Urinary bladder (tissue), 4 donors: Measurements from ENCODE around the gene NTNG2. TPM values are rescaled to one million over a fixed set of nuclear protein-coding genes. Genes with fewer than 3 reads are reported as not detected.
"Not testable (repeated sequence)": the region's sequence is repeated elsewhere in the genome, so short reads cannot be mapped to it uniquely, and the experiment has no call there.

Source experiments
- DNase-seq: peaks from one replicate; pipeline ENCODE4 v3.0.0-alpha.2; 2015; ENCODE audit errors: extremely low spot score
- H3K27ac ChIP-seq: one replicate; pipeline ENCODE4 v1.5.1; 2013; ENCODE audit warnings: low read depth, mild to moderate bottlenecking, moderate library complexity
- H3K36me3 ChIP-seq: one replicate; pipeline ENCODE4 v1.6.1; 2013; ENCODE audit warnings: mild to moderate bottlenecking, moderate library complexity; ENCODE audit not compliant: insufficient read depth
- H3K4me1 ChIP-seq: one replicate; pipeline ENCODE4 v1.6.1; 2013; ENCODE audit warnings: mild to moderate bottlenecking, moderate library complexity; ENCODE audit not compliant: insufficient read depth
- H3K4me3 ChIP-seq: one replicate; pipeline ENCODE4 v1.5.1; 2013; ENCODE audit warnings: low read depth, low read length
- WGBS: extraction: QIAGEN DNeasy Blood & Tissue Kit; methylation state at CpG from one replicate; pipeline ENCODE4 v1.1.7; 2013; 5-methylcytosine and 5-hydroxymethylcytosine counted together
- polyA plus RNA-seq: library from polyadenylated mRNA; stranded (reverse); fragments of 200-250 nt; gene quantifications from one replicate; pipeline ENCODE4 v1.2.3, GENCODE V29; 2013
- total RNA-seq: library from RNA; depleted of rRNA; stranded (reverse); fragments of >200 nt; gene quantifications from one replicate; pipeline ENCODE4 v1.2.3, GENCODE V29; 2014
- donor health status: healthy with polysubstance abuse.
- donor health status: healthy.

NTNG2 gene
- total and polyA plus RNA-seq, 2 donors = 2.3 to 2.8 TPM

GRCh38 chr9:132268725-132269352 is 107.0 kb downstream of the NTNG2 start:
- Histone ChIP-seq H3K4me3 (no peak overlapping the region), H3K4me1 (no peaks in the 10 kb centered on the region), H3K27ac (no peak overlapping the region), H3K36me3 (peaks cover 3% of the 10 kb centered on the region)
- no peak for DNase-seq
- 49% methylated on average over 10 of the region's 10 CpGs for WGBS

DNA sequence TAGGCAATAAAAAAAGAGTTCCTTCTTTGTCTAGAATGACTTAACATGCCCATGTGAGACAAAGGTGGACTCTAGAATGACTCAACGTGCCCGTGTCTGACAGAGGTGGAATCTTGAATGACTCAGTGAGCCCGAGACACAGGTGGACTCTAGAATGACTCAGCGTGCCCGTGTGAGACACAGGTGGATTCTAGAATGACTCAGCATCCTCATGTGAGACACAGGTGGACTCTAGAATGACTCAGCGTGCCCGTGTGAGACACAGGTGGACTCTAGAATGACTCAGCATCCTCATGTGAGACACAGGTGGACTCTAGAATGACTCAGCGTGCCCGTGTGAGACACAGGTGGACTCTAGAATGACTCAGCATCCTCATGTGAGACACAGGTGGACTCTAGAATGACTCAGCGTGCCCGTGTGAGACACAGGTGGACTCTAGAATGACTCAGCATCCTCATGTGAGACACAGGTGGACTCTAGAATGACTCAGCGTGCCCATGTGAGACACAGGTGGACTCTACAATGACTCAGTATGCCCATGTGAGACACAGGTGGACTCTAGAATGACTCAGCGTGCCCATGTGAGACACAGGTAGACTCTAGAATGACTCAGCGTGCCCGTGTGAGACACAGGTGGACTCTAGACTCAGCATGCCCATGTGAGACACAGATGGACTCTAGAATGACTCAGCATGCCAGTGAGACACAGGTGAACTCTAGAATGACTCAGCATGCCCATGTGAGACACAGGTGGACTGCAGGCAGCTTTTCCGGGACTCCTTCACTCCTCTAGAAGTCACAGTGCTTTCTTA is 108.1 kb downstream of the NTNG2 start:
- H3K27ac ChIP-seq = not testable (repeated sequence)

GRCh38 chr9:132274861-132275260 is 113.0 kb downstream of the NTNG2 start:
- peaks cover 7% of the 10 kb centered on the region for H3K36me3 ChIP-seq

More for the DNA sequence above, 108.1 kb downstream of the NTNG2 start:
- H3K36me3 ChIP-seq, H3K4me1 ChIP-seq, DNase-seq, H3K4me3 ChIP-seq: not testable (repeated sequence)
- WGBS = 87% methylated on average over 11 of the region's 16 CpGs

DNA sequence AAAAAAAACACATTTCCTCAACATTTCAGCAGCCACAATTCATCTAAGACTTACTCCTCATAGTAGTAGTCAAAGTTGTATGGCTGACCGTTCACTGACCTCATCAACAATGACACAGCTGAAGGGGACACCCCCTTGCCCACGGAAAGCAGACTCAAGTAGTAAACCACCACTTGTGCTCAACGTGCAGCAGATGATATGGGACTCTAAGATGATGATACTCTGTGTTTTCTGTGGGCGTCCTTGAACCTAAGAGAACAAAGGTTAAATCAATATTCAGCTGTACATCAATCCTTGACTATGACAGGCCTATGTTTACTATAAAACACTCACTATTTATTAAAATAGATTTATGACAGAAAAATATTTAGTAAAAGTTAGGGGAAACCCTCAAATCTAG is 121.3 kb downstream of the NTNG2 start:
- Histone ChIP-seq H3K4me3 (no peak overlapping the region), H3K27ac (no peak overlapping the region), H3K36me3 (peaks cover 12% of the 10 kb centered on the region), H3K4me1 (no peaks in the 10 kb centered on the region)
- WGBS = 76% methylated on average over 4 of the region's 4 CpGs
- no peak for DNase-seq

More at GRCh38 chr9:132274861-132275260, 113.0 kb downstream of the NTNG2 start:
- no peak for DNase-seq
- Histone ChIP-seq H3K27ac (no peak overlapping the region), H3K4me3 (no peak overlapping the region), H3K4me1 (no peaks in the 10 kb centered on the region)
- 92% methylated on average over 2 of the region's 2 CpGs for WGBS

DNA sequence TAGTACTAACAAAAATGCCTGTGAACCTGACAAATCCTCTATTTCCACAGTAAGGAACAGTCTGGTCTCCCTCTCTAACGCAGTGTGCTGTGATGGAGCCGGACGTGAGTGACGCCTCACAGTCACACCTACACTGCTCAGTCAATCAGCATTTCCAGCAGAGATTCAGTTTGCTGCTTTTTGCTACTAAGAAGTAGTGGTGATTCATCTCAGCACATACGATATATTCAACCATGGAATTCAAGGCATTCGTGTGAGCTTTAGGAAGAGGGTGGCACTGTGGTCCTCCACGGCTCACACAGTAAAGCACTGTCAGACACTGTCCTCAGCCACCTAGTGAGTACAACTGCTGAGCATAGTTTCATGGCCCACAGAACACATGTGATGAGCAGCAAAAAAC is 122.0 kb downstream of the NTNG2 start:
- Histone ChIP-seq H3K36me3 (peaks cover 9% of the 10 kb centered on the region), H3K27ac (no peak overlapping the region)

GRCh38 chr9:132287256-132287760 is 125.5 kb downstream of the NTNG2 start:
- Histone ChIP-seq H3K4me1 (no peaks in the 10 kb centered on the region), H3K27ac (no peak overlapping the region), H3K36me3 (peaks cover 8% of the 10 kb centered on the region), H3K4me3 (no peak overlapping the region)
- 56% methylated on average over 3 of the region's 3 CpGs for WGBS
- DNase-seq = no peak

More for the DNA sequence above, 122.0 kb downstream of the NTNG2 start:
- Histone ChIP-seq H3K4me3 (no peak overlapping the region), H3K4me1 (no peaks in the 10 kb centered on the region)
- no peak for DNase-seq
- WGBS = 87% methylated on average over 7 of the region's 7 CpGs

- Histone ChIP-seq H3K4me1 (peaks cover 2% of the 10 kb centered on the region), H3K27ac (no peak overlapping the region), H3K4me3 (no peak overlapping the region), H3K36me3 (peaks cover 8% of the 10 kb centered on the region)
- WGBS = 8% methylated on average over 1 of the region's 1 CpG
- DNase-seq = no peak
Measured at GRCh38 chr9:132288361-132288760, 126.5 kb downstream of the NTNG2 start.

DNA sequence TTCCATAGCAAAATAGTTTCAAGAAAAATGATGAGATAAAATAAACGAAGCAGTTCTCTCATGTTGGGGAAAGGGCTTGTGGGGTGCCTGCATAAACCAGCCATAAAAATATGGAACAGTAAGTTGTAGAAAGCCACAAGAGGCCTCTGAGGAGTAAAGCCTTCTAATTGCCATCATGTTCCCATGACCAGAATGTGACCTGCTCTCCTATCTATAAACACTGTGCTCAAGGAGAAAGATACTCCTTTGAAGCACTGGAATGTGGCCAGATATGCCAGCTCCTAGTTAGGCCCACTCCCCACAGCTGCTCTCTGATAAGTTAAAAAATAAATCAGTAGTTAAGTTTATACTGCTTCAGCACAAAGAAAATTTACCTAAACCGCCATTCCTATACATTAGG is 127.1 kb downstream of the NTNG2 start:
- Histone ChIP-seq H3K4me3 (no peak overlapping the region), H3K36me3 (peaks cover 8% of the 10 kb centered on the region), H3K27ac (no peak overlapping the region), H3K4me1 (peaks cover 2% of the 10 kb centered on the region)
- DNase-seq = no peak
- 59% methylated on average over 2 of the region's 2 CpGs for WGBS

DNA sequence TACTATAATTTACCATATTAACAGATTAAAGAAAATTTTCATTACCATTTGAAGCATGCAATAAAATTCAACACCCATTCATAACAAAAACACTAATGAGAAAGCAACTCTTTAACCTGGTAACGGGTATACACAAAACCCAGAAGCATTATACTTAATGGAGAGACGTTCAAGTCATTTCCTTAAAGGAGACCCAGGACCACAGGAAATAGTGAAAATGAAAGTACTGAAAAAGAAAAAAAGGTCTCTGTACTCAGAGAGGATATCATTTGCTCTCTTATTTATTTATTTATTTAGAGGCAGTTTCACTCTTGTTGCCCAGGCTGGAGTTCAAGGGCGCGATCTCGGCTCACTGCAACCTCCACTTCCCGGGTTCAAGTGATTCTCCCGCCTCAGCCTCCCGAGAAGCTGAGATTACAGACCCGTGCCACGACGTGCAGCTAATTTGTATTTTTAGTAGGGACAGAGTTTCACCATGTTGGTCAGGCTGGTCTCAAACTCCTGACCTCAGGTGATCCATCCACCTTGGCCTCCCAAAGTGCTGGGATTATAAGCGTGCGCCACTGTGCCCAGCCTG is 131.4 kb downstream of the NTNG2 start:
- WGBS = 94% methylated on average over 13 of the region's 13 CpGs

More for the DNA sequence above, 131.4 kb downstream of the NTNG2 start:
- Histone ChIP-seq H3K27ac (no peak overlapping the region), H3K4me3 (no peak overlapping the region), H3K36me3 (peaks cover 5% of the 10 kb centered on the region), H3K4me1 (peaks cover 2% of the 10 kb centered on the region)
- no peak for DNase-seq

Other genes with a start within 250 kb of the NTNG2 start
- 7.7 TPM for gene MED27, start 82.2 kb upstream of the NTNG2 start, total RNA-seq
- 26.6 TPM for gene MED27, start 82.2 kb upstream of the NTNG2 start, polyA plus RNA-seq
- 128 TPM for gene SETX, start 192.9 kb downstream of the NTNG2 start, total RNA-seq
- 23.7 TPM for gene SETX, start 192.9 kb downstream of the NTNG2 start, polyA plus RNA-seq
- gene TTF1, start 244.8 kb downstream of the NTNG2 start, total RNA-seq = 9.8 TPM
- 16.3 TPM for gene TTF1, start 244.8 kb downstream of the NTNG2 start, polyA plus RNA-seq
- not detected for gene CFAP77, start 248.2 kb downstream of the NTNG2 start, total RNA-seq
- gene CFAP77, start 248.2 kb downstream of the NTNG2 start, polyA plus RNA-seq = not detected